ENCODE results near the gene ZFYVE21.

DNA sequence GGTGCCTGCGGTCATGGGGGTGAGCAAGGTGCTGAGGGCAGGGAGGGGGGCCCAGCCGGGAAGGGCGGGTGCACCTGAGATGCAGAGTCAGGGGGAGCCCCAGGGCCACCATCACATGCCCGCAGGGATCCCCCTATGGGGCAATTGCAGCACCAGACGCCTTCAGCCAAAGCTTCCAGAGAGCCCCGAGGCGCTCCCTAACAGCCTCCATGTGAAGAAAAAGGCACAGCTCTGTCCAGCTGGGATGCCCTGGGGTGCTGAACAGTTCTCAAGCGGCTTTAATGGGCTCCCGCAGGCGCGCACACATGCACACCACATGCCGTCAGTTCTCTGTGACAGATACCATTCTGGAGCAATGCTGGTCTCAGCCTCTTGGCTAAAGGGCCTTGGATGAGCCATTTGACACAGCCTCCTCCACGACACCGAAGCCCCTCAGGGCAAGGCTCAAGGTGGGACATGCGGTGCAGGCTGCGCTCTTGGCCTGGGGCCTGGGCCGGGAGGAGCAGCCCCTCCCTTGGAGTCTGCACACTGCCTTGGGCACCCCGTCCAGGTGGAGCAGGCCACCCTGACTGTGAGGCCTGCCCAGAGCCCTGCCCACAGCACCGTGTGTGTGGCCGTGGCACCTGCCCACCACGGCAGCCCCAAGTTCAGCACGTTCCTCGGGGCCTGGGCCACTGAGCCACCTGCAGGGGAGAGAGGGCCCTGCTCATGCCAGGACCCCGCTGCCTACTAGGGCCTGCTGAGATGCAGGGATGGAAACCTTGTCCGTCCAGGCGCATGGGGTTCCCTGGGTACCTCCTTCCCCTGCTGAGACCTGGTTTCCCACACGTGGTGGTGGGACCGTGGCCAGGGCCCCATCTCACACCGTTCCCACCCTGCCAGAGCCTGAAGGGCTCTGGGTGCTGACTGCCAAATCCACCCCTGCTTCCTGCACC lies 8.0 kb upstream of the ZFYVE21 start:
- TF ChIP-seq SMC3 (IDR thresholded peaks at IDR 0.05) (no peak), POLR2AphosphoS2 (conservative IDR thresholded peaks at IDR 0.05; ENCODE audit: low read length) (no peak), ZSCAN20 (CRISPR knock-in tag; IDR thresholded peaks at IDR 0.05) (no peak), CBX2 (IDR thresholded peaks at IDR 0.05; ENCODE audit: borderline replicate concordance, low read depth) (no peak), EP300 (IDR thresholded peaks at IDR 0.05) (no peak), NFE2L2 (conservative IDR thresholded peaks at IDR 0.05; ENCODE audit: low read length) (no peak), RFX5 (IDR thresholded peaks at IDR 0.05) (no peak), RCOR1 (IDR thresholded peaks at IDR 0.05; ENCODE audit: low read depth, low read length) (no peak), CEBPB (IDR thresholded peaks at IDR 0.05) (no peak), TFCP2L1 (CRISPR knock-in tag; IDR thresholded peaks at IDR 0.05) (no peak), JUNB (IDR thresholded peaks at IDR 0.05) (no peak)
- TF ChIP-seq, protein P1, sequence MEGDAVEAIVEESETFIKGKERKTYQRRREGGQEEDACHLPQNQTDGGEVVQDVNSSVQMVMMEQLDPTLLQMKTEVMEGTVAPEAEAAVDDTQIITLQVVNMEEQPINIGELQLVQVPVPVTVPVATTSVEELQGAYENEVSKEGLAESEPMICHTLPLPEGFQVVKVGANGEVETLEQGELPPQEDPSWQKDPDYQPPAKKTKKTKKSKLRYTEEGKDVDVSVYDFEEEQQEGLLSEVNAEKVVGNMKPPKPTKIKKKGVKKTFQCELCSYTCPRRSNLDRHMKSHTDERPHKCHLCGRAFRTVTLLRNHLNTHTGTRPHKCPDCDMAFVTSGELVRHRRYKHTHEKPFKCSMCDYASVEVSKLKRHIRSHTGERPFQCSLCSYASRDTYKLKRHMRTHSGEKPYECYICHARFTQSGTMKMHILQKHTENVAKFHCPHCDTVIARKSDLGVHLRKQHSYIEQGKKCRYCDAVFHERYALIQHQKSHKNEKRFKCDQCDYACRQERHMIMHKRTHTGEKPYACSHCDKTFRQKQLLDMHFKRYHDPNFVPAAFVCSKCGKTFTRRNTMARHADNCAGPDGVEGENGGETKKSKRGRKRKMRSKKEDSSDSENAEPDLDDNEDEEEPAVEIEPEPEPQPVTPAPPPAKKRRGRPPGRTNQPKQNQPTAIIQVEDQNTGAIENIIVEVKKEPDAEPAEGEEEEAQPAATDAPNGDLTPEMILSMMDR (IDR thresholded peaks at IDR 0.05), result no peak
- TF ChIP-seq, protein P2, sequence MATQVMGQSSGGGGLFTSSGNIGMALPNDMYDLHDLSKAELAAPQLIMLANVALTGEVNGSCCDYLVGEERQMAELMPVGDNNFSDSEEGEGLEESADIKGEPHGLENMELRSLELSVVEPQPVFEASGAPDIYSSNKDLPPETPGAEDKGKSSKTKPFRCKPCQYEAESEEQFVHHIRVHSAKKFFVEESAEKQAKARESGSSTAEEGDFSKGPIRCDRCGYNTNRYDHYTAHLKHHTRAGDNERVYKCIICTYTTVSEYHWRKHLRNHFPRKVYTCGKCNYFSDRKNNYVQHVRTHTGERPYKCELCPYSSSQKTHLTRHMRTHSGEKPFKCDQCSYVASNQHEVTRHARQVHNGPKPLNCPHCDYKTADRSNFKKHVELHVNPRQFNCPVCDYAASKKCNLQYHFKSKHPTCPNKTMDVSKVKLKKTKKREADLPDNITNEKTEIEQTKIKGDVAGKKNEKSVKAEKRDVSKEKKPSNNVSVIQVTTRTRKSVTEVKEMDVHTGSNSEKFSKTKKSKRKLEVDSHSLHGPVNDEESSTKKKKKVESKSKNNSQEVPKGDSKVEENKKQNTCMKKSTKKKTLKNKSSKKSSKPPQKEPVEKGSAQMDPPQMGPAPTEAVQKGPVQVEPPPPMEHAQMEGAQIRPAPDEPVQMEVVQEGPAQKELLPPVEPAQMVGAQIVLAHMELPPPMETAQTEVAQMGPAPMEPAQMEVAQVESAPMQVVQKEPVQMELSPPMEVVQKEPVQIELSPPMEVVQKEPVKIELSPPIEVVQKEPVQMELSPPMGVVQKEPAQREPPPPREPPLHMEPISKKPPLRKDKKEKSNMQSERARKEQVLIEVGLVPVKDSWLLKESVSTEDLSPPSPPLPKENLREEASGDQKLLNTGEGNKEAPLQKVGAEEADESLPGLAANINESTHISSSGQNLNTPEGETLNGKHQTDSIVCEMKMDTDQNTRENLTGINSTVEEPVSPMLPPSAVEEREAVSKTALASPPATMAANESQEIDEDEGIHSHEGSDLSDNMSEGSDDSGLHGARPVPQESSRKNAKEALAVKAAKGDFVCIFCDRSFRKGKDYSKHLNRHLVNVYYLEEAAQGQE (IDR thresholded peaks at IDR 0.05), result no peak

Measured in A549 (cell line).